Parathyroid adenoma (tissue), 2 donors: ENCODE results near the gene EPHA5.

Experiments used
- H2AFZ ChIP-seq: fragments of 300-600 bp; sonication (generic); one replicate; pipeline ENCODE4 v1.7.0; 2017; ENCODE audit warnings: antibody characterized with exemption, mild to moderate bottlenecking
- H3K27ac ChIP-seq: fragments of 300-600 bp; sonication (generic); one replicate; pipeline ENCODE4 v1.7.0; 2017
- H3K27me3 ChIP-seq: fragments of 300-600 bp; sonication (generic); one replicate; pipeline ENCODE4 v1.7.0; 2017; ENCODE audit warnings: low read length; ENCODE audit not compliant: control insufficient read depth, insufficient read depth
- H3K36me3 ChIP-seq: fragments of 300-600 bp; sonication (generic); one replicate; pipeline ENCODE4 v1.7.0; 2017; ENCODE audit warnings: low read length; ENCODE audit not compliant: control insufficient read depth, insufficient read depth
- H3K4me1 ChIP-seq: fragments of 300-600 bp; sonication (generic); one replicate; pipeline ENCODE4 v1.7.0; 2017; ENCODE audit warnings: control low read depth
- H3K4me2 ChIP-seq: fragments of 300-600 bp; sonication (generic); one replicate; pipeline ENCODE4 v1.7.0; 2017; ENCODE audit warnings: low read length
- H3K4me3 ChIP-seq: fragments of 300-600 bp; sonication (generic); one replicate; pipeline ENCODE4 v1.7.0; 2017; ENCODE audit warnings: low read depth, low read length
- H3K79me2 ChIP-seq: fragments of 300-600 bp; sonication (generic); one replicate; pipeline ENCODE4 v1.7.0; 2017; ENCODE audit warnings: control low read depth
- H3K9ac ChIP-seq: fragments of 300-600 bp; sonication (generic); one replicate; pipeline ENCODE4 v1.7.0; 2017; ENCODE audit warnings: mild to moderate bottlenecking
- H3K9me3 ChIP-seq: fragments of 300-600 bp; sonication (generic); one replicate; pipeline ENCODE4 v1.7.0; 2017; ENCODE audit warnings: low read length; ENCODE audit not compliant: control insufficient read depth
- TF ChIP-seq, protein P1 (sequence below): fragments of 300-600 bp; sonication (generic); IDR thresholded peaks from one replicate; pipeline ENCODE4 v1.7.0; 2017; ENCODE audit warnings: antibody characterized with exemption, mild to moderate bottlenecking
- donor health status: primary hyperparathyroidism.

The EPHA5 gene

DNA sequence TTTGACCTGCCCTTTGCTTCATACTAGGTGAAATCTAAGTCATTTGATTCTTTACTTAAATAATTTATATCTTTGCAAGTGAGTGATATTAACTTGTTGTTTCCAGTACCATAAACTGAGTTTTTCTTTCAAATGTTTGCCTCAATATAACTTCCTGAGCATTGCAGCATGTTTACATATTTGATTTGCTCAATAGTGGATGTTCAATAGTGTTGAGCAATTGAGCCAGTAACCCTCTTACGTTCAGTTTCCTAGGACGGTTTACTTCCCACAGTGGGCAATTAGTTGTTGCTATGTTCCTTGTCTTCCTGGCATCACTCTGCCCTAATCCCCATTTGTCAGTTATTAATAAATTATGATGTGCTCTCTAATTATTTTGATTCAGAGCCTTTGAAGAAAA, 278.5 kb downstream of the EPHA5 start:
- Histone ChIP-seq H3K27me3 (no peaks in the 10 kb centered on the region), H3K4me3 (no peak overlapping the region), H3K36me3 (no peaks in the 10 kb centered on the region), H3K27ac (no peak overlapping the region), H3K4me2 (no peak overlapping the region), H2AFZ (no peak overlapping the region), H3K9ac (no peak overlapping the region), H3K79me2 (no peaks in the 10 kb centered on the region), H3K4me1 (no peaks in the 10 kb centered on the region), H3K9me3 (peaks cover 4% of the 10 kb centered on the region)
- TF ChIP-seq, protein P1, sequence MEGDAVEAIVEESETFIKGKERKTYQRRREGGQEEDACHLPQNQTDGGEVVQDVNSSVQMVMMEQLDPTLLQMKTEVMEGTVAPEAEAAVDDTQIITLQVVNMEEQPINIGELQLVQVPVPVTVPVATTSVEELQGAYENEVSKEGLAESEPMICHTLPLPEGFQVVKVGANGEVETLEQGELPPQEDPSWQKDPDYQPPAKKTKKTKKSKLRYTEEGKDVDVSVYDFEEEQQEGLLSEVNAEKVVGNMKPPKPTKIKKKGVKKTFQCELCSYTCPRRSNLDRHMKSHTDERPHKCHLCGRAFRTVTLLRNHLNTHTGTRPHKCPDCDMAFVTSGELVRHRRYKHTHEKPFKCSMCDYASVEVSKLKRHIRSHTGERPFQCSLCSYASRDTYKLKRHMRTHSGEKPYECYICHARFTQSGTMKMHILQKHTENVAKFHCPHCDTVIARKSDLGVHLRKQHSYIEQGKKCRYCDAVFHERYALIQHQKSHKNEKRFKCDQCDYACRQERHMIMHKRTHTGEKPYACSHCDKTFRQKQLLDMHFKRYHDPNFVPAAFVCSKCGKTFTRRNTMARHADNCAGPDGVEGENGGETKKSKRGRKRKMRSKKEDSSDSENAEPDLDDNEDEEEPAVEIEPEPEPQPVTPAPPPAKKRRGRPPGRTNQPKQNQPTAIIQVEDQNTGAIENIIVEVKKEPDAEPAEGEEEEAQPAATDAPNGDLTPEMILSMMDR = no peak

DNA sequence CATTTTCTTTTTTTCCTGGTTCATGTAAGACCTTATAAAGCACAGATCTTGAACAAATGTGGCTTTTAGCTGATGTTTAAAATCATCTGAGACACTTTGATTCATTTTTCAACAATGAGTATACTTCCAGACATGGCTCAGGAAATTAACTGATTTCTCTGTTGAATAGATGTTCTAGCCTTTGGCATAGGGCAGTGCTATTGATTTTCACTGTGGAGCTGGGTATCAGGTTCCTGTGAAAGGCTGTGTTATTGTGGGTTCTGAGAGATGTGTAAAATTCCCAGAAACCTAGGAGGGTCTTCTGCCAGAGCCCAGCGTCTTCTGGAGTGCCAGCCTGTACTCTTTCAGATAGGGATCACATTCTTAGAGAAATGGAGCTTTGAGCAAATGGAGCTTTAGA, 278.9 kb downstream of the EPHA5 start:
- Histone ChIP-seq H3K27me3 (no peaks in the 10 kb centered on the region), H3K27ac (no peak overlapping the region), H3K4me1 (no peaks in the 10 kb centered on the region), H3K4me2 (no peak overlapping the region), H3K9me3 (peaks cover 4% of the 10 kb centered on the region), H3K36me3 (no peaks in the 10 kb centered on the region), H3K9ac (no peak overlapping the region), H3K4me3 (no peak overlapping the region), H3K79me2 (no peaks in the 10 kb centered on the region), H2AFZ (no peak overlapping the region)
- TF ChIP-seq, protein P1 = no peak

DNA sequence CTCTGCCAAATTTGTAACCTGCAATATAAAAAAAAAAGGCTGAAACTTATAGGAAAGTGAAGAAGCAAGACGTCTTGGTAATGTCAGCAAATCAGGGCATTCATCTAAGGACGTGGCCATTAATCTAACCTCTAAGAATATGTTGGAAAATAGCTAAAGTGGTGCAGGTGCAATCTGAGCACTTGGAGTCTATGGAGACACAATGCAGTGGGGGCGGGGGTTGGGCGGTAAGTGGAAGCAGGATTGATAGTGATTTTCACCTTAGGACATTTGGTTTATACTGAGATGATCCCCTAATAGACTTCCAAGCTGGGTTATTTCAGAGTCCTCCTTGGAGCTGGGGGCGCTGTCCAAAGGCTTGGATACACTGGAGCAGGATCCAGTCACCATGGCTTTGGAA, 283.4 kb downstream of the EPHA5 start:
- H3K4me3 ChIP-seq = no peak overlapping the region
- H3K9ac ChIP-seq = no peak overlapping the region
- H3K4me2 ChIP-seq = no peak overlapping the region
- no peak overlapping the region for H2AFZ ChIP-seq
- H3K4me1 ChIP-seq = no peaks in the 10 kb centered on the region
- no peaks in the 10 kb centered on the region for H3K27me3 ChIP-seq
- TF ChIP-seq, protein P1 = no peak
- H3K79me2 ChIP-seq = no peaks in the 10 kb centered on the region
- no peaks in the 10 kb centered on the region for H3K9me3 ChIP-seq
- no peaks in the 10 kb centered on the region for H3K36me3 ChIP-seq
- H3K27ac ChIP-seq = no peak overlapping the region

DNA sequence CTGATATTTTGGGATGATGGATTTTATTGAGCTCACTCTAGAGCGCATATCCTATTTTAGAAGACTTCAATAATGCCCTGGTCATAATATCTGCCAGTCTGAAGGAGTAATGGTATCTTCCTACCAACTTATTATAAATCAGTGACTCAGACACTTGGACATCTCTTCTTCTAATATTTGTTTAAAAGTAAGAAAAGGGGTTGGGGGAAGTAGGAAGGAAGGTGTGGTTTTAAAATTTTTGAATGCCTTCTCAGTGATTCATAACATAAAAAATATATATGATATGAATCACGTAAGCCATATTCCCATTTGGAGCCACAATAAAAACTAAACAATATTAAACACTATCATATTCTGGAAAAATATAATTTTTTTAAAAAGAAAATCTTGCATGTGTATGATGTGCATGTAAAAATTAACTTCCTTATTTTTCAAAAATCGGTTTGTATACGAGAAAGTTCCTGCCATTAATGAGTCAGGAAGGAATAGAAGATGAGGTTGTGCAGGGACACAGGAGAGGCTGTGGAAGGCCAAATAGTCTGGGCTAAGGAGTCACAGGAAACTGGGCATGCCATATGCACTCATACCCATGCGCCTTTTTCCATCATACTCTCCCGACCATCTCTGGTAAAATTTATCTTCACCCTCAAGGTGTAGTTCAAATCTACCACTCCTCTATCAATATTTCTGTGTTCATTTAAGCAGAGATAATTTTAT, 286.5 kb downstream of the EPHA5 start:
- Histone ChIP-seq H3K9me3 (no peaks in the 10 kb centered on the region), H3K36me3 (no peaks in the 10 kb centered on the region), H3K4me3 (no peak overlapping the region), H3K27ac (no peak overlapping the region), H3K4me1 (no peaks in the 10 kb centered on the region), H3K27me3 (no peaks in the 10 kb centered on the region), H3K9ac (no peak overlapping the region), H2AFZ (no peak overlapping the region), H3K4me2 (no peak overlapping the region), H3K79me2 (no peaks in the 10 kb centered on the region)
- TF ChIP-seq, protein P1 = no peak

DNA sequence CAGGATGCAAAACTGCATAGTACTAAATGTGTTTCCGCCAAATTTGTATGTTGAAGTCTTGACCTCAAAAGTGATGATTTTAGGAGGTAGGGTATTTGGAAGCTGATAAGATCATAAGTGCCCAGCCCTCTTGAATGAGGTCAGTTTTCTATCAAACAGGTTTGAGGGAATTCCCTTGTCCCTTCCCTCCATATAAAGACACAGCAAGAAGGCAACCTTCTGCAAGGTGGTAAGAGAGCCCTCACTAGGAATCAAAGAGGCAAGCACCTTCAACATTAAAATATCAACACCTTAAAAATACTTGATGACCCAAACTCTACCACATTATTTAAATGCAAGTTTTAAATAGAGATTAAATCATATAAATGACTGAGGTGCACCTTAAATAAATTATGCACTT, 288.6 kb downstream of the EPHA5 start:
- H3K36me3 ChIP-seq = no peaks in the 10 kb centered on the region
- H3K9ac ChIP-seq = no peak overlapping the region
- no peaks in the 10 kb centered on the region for H3K27me3 ChIP-seq
- H2AFZ ChIP-seq = no peak overlapping the region
- no peaks in the 10 kb centered on the region for H3K4me1 ChIP-seq
- H3K4me3 ChIP-seq = no peak overlapping the region
- TF ChIP-seq, protein P1 = no peak
- H3K9me3 ChIP-seq = no peaks in the 10 kb centered on the region
- no peak overlapping the region for H3K27ac ChIP-seq
- H3K4me2 ChIP-seq = no peak overlapping the region
- no peaks in the 10 kb centered on the region for H3K79me2 ChIP-seq
